Psoas muscle (tissue), 8 donors: ENCODE results near the gene FLVCR2. TPM values are rescaled to one million over a fixed set of nuclear protein-coding genes. Genes with fewer than 3 reads are reported as not detected.

Experiments
- ATAC-seq, 4 donors: fragments of 200-7000 bp; cut with Tn5 transposase; one replicate each; pipeline ENCODE4 v1.9.1; 2020; ENCODE audit warnings: moderate library complexity in 3 of 4, mild to moderate bottlenecking in 2 of 4
- DNase-seq, 2 donors: peaks; one replicate each; pipeline ENCODE4 v3.0.0-alpha.2; 2020
- H3K27ac ChIP-seq: fragments of 200-600 bp; one replicate; pipeline ENCODE4 v1.8.0; 2022
- H3K27me3 ChIP-seq, 3 donors: fragments of 200-600 bp in 1 of 3; one replicate each; pipeline versions ENCODE4 v1.6.1 to v1.8.0; 2013 to 2022; ENCODE audit warnings: low read length in 2 of 3, mild to moderate bottlenecking in 2 of 3, moderate library complexity in 1 of 3; ENCODE audit not compliant: insufficient read depth in 3 of 3
- H3K36me3 ChIP-seq, 2 donors: fragments of 200-600 bp in 1 of 2; one replicate each; pipeline versions ENCODE4 v1.6.1 to v1.8.0; 2013 to 2022; ENCODE audit warnings: low read depth in 1 of 2, mild to moderate bottlenecking in 1 of 2, moderate library complexity in 1 of 2; ENCODE audit not compliant: insufficient read depth in 1 of 2
- H3K4me1 ChIP-seq: fragments of 200-600 bp; one replicate; pipeline ENCODE4 v1.8.0; 2022
- H3K4me3 ChIP-seq: fragments of 200-600 bp; one replicate; pipeline ENCODE4 v1.8.0; 2022; ENCODE audit warnings: mild to moderate bottlenecking
- H3K9me3 ChIP-seq: fragments of 200-600 bp; one replicate; pipeline ENCODE4 v1.8.0; 2022
- WGBS, 3 donors: extraction: QIAGEN DNeasy Blood & Tissue Kit; methylation state at CpG; one replicate each; pipeline versions ENCODE4 v1.1.6 to v1.1.7; 2013; 5-methylcytosine and 5-hydroxymethylcytosine counted together
- intact Hi-C, 2 donors: fragments of 100-400 bp; cut with DNase I; formaldehyde crosslinking; loops; one replicate each; pipeline versions ENCODE4 v1.11.0 to v1.14.2; 2022
- polyA plus RNA-seq, 3 donors: library from polyadenylated mRNA; stranded (reverse); fragments of 200-250 nt; gene quantifications; one replicate each; pipeline ENCODE4 v1.2.3, GENCODE V29; 2013
- total RNA-seq, 4 donors: library from RNA; stranded (reverse); fragmentation: NEBNext Ultra II Directional in 2 of 4; extraction: Animal tissue kit (Norgen Biotek cat#: 25700) in 2 of 4; gene quantifications; one replicate each; pipeline versions ENCODE4 v1.2.1 to v1.2.4, GENCODE V29; 2021 to 2023
- TF ChIP-seq, protein P1 (sequence below): fragments of 200-600 bp; IDR thresholded peaks from one replicate; pipeline ENCODE4 v1.8.0; 2022; ENCODE audit warnings: antibody characterized with exemption
- donor health status: healthy with polysubstance abuse.
- donor health status: DM: no; HTN: no; CAD: no; lungs with moderate emphysema.
- donor health status: Bipolar disorder and iron deficiency.
- donor health status: healthy.
- donor health status: DM: yes; HTN: yes; CAD: no.
- donor health status: DM: no; HTN: no; CAD: no.
- donor health status: DM: no; HTN: no; CAD: no.
- donor health status: DM: yes; HTN: yes; CAD: no.

The FLVCR2 gene
- total and polyA plus RNA-seq, 7 donors = 0.71 to 9.8 (median 5.3) TPM

- Histone ChIP-seq H3K36me3 (no peaks in the 10 kb centered on the region), H3K4me3 (no peak overlapping the region), H3K4me1 (peaks cover 12% of the 10 kb centered on the region), H3K27me3 (no peaks in the 10 kb centered on the region), H3K27ac (no peak overlapping the region), H3K9me3 (no peaks in the 10 kb centered on the region)
- WGBS, 3 donors = 89 to 92% (median 91%) methylated on average over 6 of the region's 6 CpGs
- DNase-seq (no peak), ATAC-seq (no peak)
- TF ChIP-seq, protein P1, sequence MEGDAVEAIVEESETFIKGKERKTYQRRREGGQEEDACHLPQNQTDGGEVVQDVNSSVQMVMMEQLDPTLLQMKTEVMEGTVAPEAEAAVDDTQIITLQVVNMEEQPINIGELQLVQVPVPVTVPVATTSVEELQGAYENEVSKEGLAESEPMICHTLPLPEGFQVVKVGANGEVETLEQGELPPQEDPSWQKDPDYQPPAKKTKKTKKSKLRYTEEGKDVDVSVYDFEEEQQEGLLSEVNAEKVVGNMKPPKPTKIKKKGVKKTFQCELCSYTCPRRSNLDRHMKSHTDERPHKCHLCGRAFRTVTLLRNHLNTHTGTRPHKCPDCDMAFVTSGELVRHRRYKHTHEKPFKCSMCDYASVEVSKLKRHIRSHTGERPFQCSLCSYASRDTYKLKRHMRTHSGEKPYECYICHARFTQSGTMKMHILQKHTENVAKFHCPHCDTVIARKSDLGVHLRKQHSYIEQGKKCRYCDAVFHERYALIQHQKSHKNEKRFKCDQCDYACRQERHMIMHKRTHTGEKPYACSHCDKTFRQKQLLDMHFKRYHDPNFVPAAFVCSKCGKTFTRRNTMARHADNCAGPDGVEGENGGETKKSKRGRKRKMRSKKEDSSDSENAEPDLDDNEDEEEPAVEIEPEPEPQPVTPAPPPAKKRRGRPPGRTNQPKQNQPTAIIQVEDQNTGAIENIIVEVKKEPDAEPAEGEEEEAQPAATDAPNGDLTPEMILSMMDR = no peak
- intact Hi-C loops = no loop called here
Measured at GRCh38 chr14:75568791-75569190, 9.6 kb upstream of the FLVCR2 start.

- ATAC-seq (no peak), DNase-seq (no peak)
- 57 to 70% (median 58%) methylated on average over 2 of the region's 2 CpGs for WGBS, 3 donors
- Histone ChIP-seq H3K9me3 (no peaks in the 10 kb centered on the region), H3K36me3 (no peaks in the 10 kb centered on the region), H3K4me3 (no peak overlapping the region), H3K27me3 (no peaks in the 10 kb centered on the region), H3K27ac (no peak overlapping the region), H3K4me1 (no peaks in the 10 kb centered on the region)
- intact Hi-C loops = no loop called here
- TF ChIP-seq, protein P1 = no peak
Measured at GRCh38 chr14:75570797-75571196, 7.6 kb upstream of the FLVCR2 start.

GRCh38 chr14:75572104-75572503, 6.3 kb upstream of the FLVCR2 start:
- Histone ChIP-seq H3K36me3 (no peaks in the 10 kb centered on the region), H3K27ac (no peak overlapping the region), H3K27me3 (no peaks in the 10 kb centered on the region), H3K9me3 (no peaks in the 10 kb centered on the region), H3K4me1 (no peaks in the 10 kb centered on the region), H3K4me3 (no peak overlapping the region)
- 74 to 82% (median 81%) methylated on average over 6 of the region's 6 CpGs for WGBS, 3 donors
- no peak for ATAC-seq
- TF ChIP-seq, protein P1 = no peak
- no peak for DNase-seq
- intact Hi-C loops = no loop called here

DNA sequence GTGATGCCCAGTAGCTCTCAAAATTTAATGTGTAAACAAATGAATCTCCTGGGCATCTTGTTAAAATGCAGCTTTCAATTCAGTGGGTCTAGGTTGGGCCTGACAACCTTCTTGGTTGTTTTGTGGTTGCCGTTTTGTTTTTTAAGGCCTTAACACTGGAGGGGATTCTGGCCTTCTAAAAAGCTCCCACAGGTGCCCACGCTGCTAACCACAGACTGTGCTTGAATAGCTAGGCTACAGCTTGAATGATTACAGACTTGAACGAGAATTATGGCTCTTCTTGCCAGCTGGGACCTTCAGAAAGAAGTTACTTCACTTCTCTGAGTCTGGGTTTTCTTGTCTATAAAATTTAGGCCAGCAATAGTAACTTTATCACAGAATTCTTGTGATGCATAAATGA, 1.3 kb upstream of the FLVCR2 start:
- intact Hi-C loops = loop anchor here (1.0 to 5.0 kb wide), 2 partner anchors 77 to 405 kb away; partner anchors contain the start of gene TGFB3 (in 1 of the 2)

More for the DNA sequence above, 1.3 kb upstream of the FLVCR2 start:
- H3K4me1 ChIP-seq = peaks cover 22% of the 10 kb centered on the region
- no peak overlapping the region for H3K27ac ChIP-seq
- WGBS, 3 donors = 69 to 74% (median 70%) methylated on average over 3 of the region's 3 CpGs
- no peak for DNase-seq
- no peaks in the 10 kb centered on the region for H3K27me3 ChIP-seq
- H3K36me3 ChIP-seq = no peaks in the 10 kb centered on the region
- H3K4me3 ChIP-seq = no peak overlapping the region
- TF ChIP-seq, protein P1 = no peak
- H3K9me3 ChIP-seq = no peaks in the 10 kb centered on the region
- no peak for ATAC-seq
